Stimulated activated CD4-positive, alpha-beta T cell treated with anti-CD3 and anti-CD28 coated beads, TNF-alpha, amount 100 ng/mL, for 24 hours (primary cell): ENCODE data around the gene SERTAD4.
"Not testable (repeated sequence)": the region's sequence is repeated elsewhere in the genome, so short reads cannot be mapped to it uniquely, and the experiment has no call there.

ENCODE experiments used
- DNase-seq, 3 experiments: peaks; one replicate each; pipeline ENCODE4 v3.0.0-alpha.2; 2020; ENCODE audit warnings: low read depth in 3 of 3

The SERTAD4 gene

GRCh38 chr1:210232511-210233215 is at the start of gene SERTAD4:
SERTAD4 (plus strand) TSS chr1:210232796; CDS start chr1:210237961, 5,165 bp downstream.
- no peak for DNase-seq

- no peak for DNase-seq
Measured at GRCh38 chr1:210185063-210185462, 47.5 kb upstream of the SERTAD4 start.

- not testable (repeated sequence) for DNase-seq
Measured at GRCh38 chr1:210187849-210188606, 44.6 kb upstream of the SERTAD4 start.

- no peak for DNase-seq
Measured at GRCh38 chr1:210189426-210189825, 43.2 kb upstream of the SERTAD4 start.

GRCh38 chr1:210195635-210196160 is 36.9 kb upstream of the SERTAD4 start:
- no peak for DNase-seq

- not testable (repeated sequence) for DNase-seq
Measured at GRCh38 chr1:210196266-210196665, 36.3 kb upstream of the SERTAD4 start.

GRCh38 chr1:210198840-210199239 is 33.8 kb upstream of the SERTAD4 start:
- DNase-seq = no peak

- no peak for DNase-seq
Measured at GRCh38 chr1:210200124-210200736, 32.4 kb upstream of the SERTAD4 start.

- DNase-seq = no peak
Measured at GRCh38 chr1:210201681-210202080, 30.9 kb upstream of the SERTAD4 start.

- no peak for DNase-seq
Measured at GRCh38 chr1:210207597-210208450, 24.8 kb upstream of the SERTAD4 start.

- DNase-seq = no peak
Measured at GRCh38 chr1:210213335-210213734, 19.3 kb upstream of the SERTAD4 start.

GRCh38 chr1:210214573-210215409 is 17.8 kb upstream of the SERTAD4 start:
- no peak for DNase-seq

GRCh38 chr1:210217482-210217881 is 15.1 kb upstream of the SERTAD4 start:
- DNase-seq = no peak

- no peak for DNase-seq
Measured at GRCh38 chr1:210218047-210218446, 14.5 kb upstream of the SERTAD4 start.

- no peak for DNase-seq
Measured at GRCh38 chr1:210222340-210223006, 10.1 kb upstream of the SERTAD4 start.

GRCh38 chr1:210223226-210223904 is 9.2 kb upstream of the SERTAD4 start:
- no peak for DNase-seq

- DNase-seq = no peak
Measured at GRCh38 chr1:210228158-210228557, 4.4 kb upstream of the SERTAD4 start.

GRCh38 chr1:210230149-210230695 is 2.4 kb upstream of the SERTAD4 start:
- DNase-seq = no peak

GRCh38 chr1:210231846-210232510 is 618 bp upstream of the SERTAD4 start:
- DNase-seq = no peak
